HepG2 (cell line): ENCODE measurements around the gene LTB4R. TPM values are rescaled to one million over a fixed set of nuclear protein-coding genes. Genes with fewer than 3 reads are reported as not detected.

ENCODE experiments used
- CENPX ChIP-seq: sonication (generic); formaldehyde crosslinking; IDR thresholded peaks from 2 replicates; pipeline ENCODE4 v1.9.0; 2021; ENCODE audit warnings: mild to moderate bottlenecking, missing genetic modification reagents, moderate library complexity
- CHCHD3 ChIP-seq: sonication (generic); formaldehyde crosslinking; IDR thresholded peaks from 2 replicates; pipeline ENCODE4 v1.8.0; 2022; ENCODE audit warnings: mild to moderate bottlenecking, missing genetic modification reagents, moderate library complexity
- GATAD2A ChIP-seq: IDR thresholded peaks from 2 replicates; pipeline ENCODE4 v1.6.1; 2016
- HNRNPH1 ChIP-seq: fragments of 200-400 bp; formaldehyde crosslinking; optimal IDR thresholded peaks from 2 replicates; pipeline ENCODE3; 2017; ENCODE audit warnings: mild to moderate bottlenecking, low read depth, low read length
- IKZF4 ChIP-seq: sonication (generic); formaldehyde crosslinking; IDR thresholded peaks from 2 replicates; pipeline ENCODE4 v1.5.1; 2020; ENCODE audit warnings: borderline replicate concordance, mild to moderate bottlenecking, low read depth, missing genetic modification reagents; ENCODE audit errors: not compliant biosample characterization
- IRX3 ChIP-seq: sonication (generic); formaldehyde crosslinking; IDR thresholded peaks from 2 replicates; pipeline ENCODE4 v1.8.1; 2023; ENCODE audit warnings: mild to moderate bottlenecking, low read depth, missing genetic modification reagents, borderline replicate concordance
- MATR3 ChIP-seq: sonication (generic); formaldehyde crosslinking; IDR thresholded peaks from 2 replicates; pipeline ENCODE4 v1.4.0; 2020; ENCODE audit warnings: missing genetic modification reagents
- NFRKB ChIP-seq: fragments of 450-650 bp; IDR thresholded peaks from 2 replicates; pipeline ENCODE4 v1.6.1; 2017
- NR2C2 ChIP-seq: sonication (generic); formaldehyde crosslinking; IDR thresholded peaks from 2 replicates; pipeline ENCODE4 v1.4.0; 2020; ENCODE audit warnings: missing genetic modification reagents, mild to moderate bottlenecking, moderate library complexity, borderline replicate concordance
- TOPORS ChIP-seq: sonication (generic); formaldehyde crosslinking; IDR thresholded peaks from 2 replicates; pipeline ENCODE4 v1.8.0; 2023; ENCODE audit warnings: mild to moderate bottlenecking, missing genetic modification reagents
- ZNF337 ChIP-seq: sonication (generic); formaldehyde crosslinking; IDR thresholded peaks from 2 replicates; pipeline ENCODE4 v1.5.1; 2020; ENCODE audit warnings: missing genetic modification reagents, low read depth, mild to moderate bottlenecking, borderline replicate concordance
- ZNF737 ChIP-seq: sonication (generic); formaldehyde crosslinking; IDR thresholded peaks from 2 replicates; pipeline ENCODE4 v1.5.0; 2020; ENCODE audit warnings: missing genetic modification reagents, mild to moderate bottlenecking, borderline replicate concordance
- ZNF780A ChIP-seq: sonication (generic); formaldehyde crosslinking; IDR thresholded peaks from 2 replicates; pipeline ENCODE4 v1.8.0; 2022; ENCODE audit warnings: mild to moderate bottlenecking, missing genetic modification reagents, moderate library complexity
- ZNF816 ChIP-seq: sonication (generic); formaldehyde crosslinking; IDR thresholded peaks from 2 replicates; pipeline ENCODE4 v1.8.0; 2022; ENCODE audit warnings: missing genetic modification reagents, mild to moderate bottlenecking, borderline replicate concordance
- polyA plus RNA-seq, 8 experiments: library from polyadenylated mRNA; depleted of rRNA in 3 of 8; stranded (reverse) in 7 of 8; unstranded in 1 of 8; fragments of >200 nt; fragmentation: Illumina TruSeq in 4 of 8; extraction: Trizol in 4 of 8; gene quantifications; 2 replicates each; pipeline versions ENCODE4 v1.2.1 to v1.2.3, GENCODE V29; 2011 to 2016; ENCODE audit warnings: low read depth in 4 of 8, missing spikeins in 1 of 8, mixed read lengths in 1 of 8; ENCODE audit not compliant: insufficient read depth in 1 of 8
- total RNA-seq, 5 experiments: library from RNA; depleted of rRNA; stranded (reverse); fragments of >200 nt; fragmentation: Illumina TruSeq; extraction: Trizol; gene quantifications; 2 replicates each; pipeline ENCODE4 v1.2.3, GENCODE V29; 2016; ENCODE audit warnings: low read depth in 1 of 5
- TF ChIP-seq, protein P1 (sequence below): IDR thresholded peaks from 2 replicates; pipeline ENCODE4 v1.6.1; 2012; ENCODE audit warnings: low read depth, low read length, improper control_type of control experiment
- TF ChIP-seq, protein P2 (sequence below): sonication (generic); formaldehyde crosslinking; IDR thresholded peaks from 2 replicates; pipeline ENCODE4 v1.4.0; 2020; ENCODE audit warnings: missing genetic modification reagents
- TF ChIP-seq, protein P3 (sequence below): sonication (generic); formaldehyde crosslinking; IDR thresholded peaks from 2 replicates; pipeline ENCODE4 v1.8.0; 2023; ENCODE audit warnings: mild to moderate bottlenecking, missing genetic modification reagents
- TF ChIP-seq, protein P4 (sequence below): sonication (generic); formaldehyde crosslinking; IDR thresholded peaks from 2 replicates; pipeline ENCODE4 v1.4.0; 2020; ENCODE audit warnings: missing genetic modification reagents
- TF ChIP-seq, protein P5 (sequence below): sonication (generic); formaldehyde crosslinking; IDR thresholded peaks from 2 replicates; pipeline ENCODE4 v1.5.0; 2020; ENCODE audit warnings: mild to moderate bottlenecking, missing genetic modification reagents

Gene LTB4R
- total and polyA plus RNA-seq, 2 of the 13 experiments (the other 11 are each of a cell fraction or from before 2014, with no cell fraction given) = 3.2 to 8.2 TPM

DNA sequence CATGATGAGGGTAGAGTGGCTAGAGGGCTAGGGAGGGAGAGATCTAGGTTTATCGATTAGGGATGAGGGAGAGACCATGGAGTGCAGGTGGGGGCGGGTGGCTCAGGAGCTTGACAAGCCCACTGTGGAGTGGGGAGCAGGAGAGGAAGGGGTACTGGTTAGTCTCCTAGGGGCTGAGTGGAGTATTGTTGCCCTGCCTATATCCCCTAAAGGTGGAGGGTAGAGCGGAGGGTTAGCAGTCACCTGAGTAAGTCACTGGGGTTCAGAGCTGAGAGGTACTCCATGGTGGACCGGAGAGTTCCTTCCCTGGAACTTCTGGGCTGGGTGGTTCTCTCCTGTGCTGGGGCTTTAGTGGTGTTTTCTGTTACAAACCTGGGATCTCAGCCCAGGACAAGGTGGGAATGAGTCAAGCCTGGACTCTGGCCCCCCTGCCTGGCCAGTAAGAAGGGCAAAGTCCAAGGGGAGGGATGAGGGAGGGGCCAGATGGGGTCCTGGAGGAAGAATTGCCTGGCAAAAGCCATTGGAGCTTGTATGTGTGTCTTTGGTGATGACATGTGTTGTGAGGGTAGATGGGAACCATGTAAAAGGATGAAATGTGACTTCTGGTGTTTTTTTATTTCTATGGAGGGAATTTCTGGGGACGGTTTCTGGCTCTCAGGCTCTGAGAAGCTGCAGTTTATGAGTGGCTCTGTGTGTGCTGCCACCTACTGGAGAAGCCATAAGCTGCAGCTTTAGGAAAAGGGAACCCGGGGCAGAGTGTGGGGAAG, 3.5 kb upstream of the LTB4R start, which contains the start of gene CIDEB (continued):
- TF ChIP-seq, protein P1, sequence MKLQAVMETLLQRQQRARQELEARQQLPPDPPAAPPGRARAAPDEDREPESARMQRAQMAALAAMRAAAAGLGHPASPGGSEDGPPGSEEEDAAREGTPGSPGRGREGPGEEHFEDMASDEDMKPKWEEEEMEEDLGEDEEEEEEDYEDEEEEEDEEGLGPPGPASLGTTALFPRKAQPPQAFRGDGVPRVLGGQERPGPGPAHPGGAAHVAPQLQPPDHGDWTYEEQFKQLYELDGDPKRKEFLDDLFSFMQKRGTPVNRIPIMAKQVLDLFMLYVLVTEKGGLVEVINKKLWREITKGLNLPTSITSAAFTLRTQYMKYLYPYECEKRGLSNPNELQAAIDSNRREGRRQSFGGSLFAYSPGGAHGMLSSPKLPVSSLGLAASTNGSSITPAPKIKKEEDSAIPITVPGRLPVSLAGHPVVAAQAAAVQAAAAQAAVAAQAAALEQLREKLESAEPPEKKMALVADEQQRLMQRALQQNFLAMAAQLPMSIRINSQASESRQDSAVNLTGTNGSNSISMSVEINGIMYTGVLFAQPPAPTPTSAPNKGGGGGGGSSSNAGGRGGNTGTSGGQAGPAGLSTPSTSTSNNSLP = no peak
- TF ChIP-seq TOPORS = peak; percentile 86; the same call in 1 of the 2 replicates
- TF ChIP-seq GATAD2A = peak; percentile 97
- 0 out of 2 replicates have a peak, but pooled peaks have one; percentile 60 for TF ChIP-seq CHCHD3 (CRISPR knock-in tag)
- TF ChIP-seq, protein P2, sequence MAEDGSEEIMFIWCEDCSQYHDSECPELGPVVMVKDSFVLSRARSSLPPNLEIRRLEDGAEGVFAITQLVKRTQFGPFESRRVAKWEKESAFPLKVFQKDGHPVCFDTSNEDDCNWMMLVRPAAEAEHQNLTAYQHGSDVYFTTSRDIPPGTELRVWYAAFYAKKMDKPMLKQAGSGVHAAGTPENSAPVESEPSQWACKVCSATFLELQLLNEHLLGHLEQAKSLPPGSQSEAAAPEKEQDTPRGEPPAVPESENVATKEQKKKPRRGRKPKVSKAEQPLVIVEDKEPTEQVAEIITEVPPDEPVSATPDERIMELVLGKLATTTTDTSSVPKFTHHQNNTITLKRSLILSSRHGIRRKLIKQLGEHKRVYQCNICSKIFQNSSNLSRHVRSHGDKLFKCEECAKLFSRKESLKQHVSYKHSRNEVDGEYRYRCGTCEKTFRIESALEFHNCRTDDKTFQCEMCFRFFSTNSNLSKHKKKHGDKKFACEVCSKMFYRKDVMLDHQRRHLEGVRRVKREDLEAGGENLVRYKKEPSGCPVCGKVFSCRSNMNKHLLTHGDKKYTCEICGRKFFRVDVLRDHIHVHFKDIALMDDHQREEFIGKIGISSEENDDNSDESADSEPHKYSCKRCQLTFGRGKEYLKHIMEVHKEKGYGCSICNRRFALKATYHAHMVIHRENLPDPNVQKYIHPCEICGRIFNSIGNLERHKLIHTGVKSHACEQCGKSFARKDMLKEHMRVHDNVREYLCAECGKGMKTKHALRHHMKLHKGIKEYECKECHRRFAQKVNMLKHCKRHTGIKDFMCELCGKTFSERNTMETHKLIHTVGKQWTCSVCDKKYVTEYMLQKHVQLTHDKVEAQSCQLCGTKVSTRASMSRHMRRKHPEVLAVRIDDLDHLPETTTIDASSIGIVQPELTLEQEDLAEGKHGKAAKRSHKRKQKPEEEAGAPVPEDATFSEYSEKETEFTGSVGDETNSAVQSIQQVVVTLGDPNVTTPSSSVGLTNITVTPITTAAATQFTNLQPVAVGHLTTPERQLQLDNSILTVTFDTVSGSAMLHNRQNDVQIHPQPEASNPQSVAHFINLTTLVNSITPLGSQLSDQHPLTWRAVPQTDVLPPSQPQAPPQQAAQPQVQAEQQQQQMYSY (CRISPR knock-in tag) = no peak
- no peak for TF ChIP-seq CENPX (CRISPR knock-in tag)
- TF ChIP-seq, protein P3, sequence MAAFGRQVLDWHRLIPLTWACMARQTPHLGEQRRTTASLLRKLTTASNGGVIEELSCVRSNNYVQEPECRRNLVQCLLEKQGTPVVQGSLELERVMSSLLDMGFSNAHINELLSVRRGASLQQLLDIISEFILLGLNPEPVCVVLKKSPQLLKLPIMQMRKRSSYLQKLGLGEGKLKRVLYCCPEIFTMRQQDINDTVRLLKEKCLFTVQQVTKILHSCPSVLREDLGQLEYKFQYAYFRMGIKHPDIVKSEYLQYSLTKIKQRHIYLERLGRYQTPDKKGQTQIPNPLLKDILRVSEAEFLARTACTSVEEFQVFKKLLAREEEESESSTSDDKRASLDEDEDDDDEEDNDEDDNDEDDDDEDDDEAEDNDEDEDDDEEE (CRISPR knock-in tag) = peak; percentile 98
- TF ChIP-seq MATR3 (CRISPR knock-in tag) = no peak
- no peak for TF ChIP-seq ZNF780A
- no peak for TF ChIP-seq NFRKB
- TF ChIP-seq IKZF4 (CRISPR knock-in tag) = peak; percentile 79
- no peak for TF ChIP-seq ZNF737
- no peak for TF ChIP-seq HNRNPH1
- TF ChIP-seq, protein P4, sequence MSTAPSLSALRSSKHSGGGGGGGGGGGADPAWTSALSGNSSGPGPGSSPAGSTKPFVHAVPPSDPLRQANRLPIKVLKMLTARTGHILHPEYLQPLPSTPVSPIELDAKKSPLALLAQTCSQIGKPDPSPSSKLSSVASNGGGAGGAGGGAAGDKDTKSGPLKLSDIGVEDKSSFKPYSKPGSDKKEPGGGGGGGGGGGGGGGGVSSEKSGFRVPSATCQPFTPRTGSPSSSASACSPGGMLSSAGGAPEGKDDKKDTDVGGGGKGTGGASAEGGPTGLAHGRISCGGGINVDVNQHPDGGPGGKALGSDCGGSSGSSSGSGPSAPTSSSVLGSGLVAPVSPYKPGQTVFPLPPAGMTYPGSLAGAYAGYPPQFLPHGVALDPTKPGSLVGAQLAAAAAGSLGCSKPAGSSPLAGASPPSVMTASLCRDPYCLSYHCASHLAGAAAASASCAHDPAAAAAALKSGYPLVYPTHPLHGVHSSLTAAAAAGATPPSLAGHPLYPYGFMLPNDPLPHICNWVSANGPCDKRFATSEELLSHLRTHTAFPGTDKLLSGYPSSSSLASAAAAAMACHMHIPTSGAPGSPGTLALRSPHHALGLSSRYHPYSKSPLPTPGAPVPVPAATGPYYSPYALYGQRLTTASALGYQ (CRISPR knock-in tag) = peak; percentile 61; the same call in 1 of the 2 replicates
- TF ChIP-seq, protein P5, sequence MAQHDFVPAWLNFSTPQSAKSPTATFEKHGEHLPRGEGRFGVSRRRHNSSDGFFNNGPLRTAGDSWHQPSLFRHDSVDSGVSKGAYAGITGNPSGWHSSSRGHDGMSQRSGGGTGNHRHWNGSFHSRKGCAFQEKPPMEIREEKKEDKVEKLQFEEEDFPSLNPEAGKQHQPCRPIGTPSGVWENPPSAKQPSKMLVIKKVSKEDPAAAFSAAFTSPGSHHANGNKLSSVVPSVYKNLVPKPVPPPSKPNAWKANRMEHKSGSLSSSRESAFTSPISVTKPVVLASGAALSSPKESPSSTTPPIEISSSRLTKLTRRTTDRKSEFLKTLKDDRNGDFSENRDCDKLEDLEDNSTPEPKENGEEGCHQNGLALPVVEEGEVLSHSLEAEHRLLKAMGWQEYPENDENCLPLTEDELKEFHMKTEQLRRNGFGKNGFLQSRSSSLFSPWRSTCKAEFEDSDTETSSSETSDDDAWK = no peak
- peak; percentile 75 for TF ChIP-seq NR2C2 (CRISPR knock-in tag)
- TF ChIP-seq ZNF337 (CRISPR knock-in tag) = 0 out of 2 replicates have a peak, but pooled peaks have one; percentile 57
- no peak for TF ChIP-seq IRX3 (CRISPR knock-in tag)
- TF ChIP-seq ZNF816 (CRISPR knock-in tag) = no peak
